SU-DHL-6 (cell line): ENCODE measurements around the gene C14orf132.

ENCODE experiments used
- EZH2phosphoT487 ChIP-seq: fragments of 200-600 bp; sonication (generic), shearing (Covaris generic); conservative IDR thresholded peaks from 2 replicates; pipeline ENCODE4 v1.6.1; 2018; ENCODE audit warnings: mild to moderate bottlenecking, antibody characterized with exemption, low read length, moderate library complexity, mixed read lengths
- TF ChIP-seq, protein P1 (sequence below): fragments of 200-600 bp; sonication (generic); IDR thresholded peaks from one replicate; pipeline ENCODE4 v1.5.1; 2017; ENCODE audit warnings: antibody characterized with exemption, mild to moderate bottlenecking, low read length, moderate library complexity; ENCODE audit not compliant: insufficient read depth, poor library complexity, severe bottlenecking

DNA sequence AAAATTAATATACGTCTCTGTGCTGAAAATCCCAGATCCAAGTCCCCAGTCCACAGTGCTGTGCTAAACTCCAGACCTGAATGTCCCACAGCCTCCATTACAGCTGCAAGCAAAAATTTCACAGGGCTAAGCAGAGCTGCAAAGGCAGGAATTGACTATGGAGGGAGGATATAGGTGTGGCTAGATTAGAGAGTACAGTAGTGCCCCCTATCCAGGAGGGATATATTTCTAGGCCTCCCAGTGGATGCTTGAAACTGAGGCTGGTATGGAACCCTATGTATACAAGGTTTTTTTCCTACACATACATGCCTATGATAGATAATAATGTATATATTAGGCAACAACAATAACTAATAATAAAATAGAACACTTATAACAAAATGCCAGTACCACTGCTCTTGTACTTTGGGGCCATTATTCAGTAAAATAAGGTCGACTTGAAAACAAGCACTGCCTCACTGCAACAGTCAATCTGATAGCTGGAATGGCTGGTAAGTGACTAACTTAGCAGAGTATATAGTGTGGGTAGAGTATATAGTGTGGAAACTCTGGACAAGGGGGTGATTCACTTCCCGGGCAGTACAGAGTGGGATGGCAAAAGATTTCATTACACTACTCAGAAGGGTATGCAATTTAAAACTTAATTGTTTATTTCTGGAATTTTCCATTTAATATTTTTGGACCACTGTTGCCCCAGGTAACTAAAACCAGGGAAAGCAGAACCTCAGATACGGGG lies 82.7 kb downstream of the C14orf132 start:
- TF ChIP-seq, protein P1, sequence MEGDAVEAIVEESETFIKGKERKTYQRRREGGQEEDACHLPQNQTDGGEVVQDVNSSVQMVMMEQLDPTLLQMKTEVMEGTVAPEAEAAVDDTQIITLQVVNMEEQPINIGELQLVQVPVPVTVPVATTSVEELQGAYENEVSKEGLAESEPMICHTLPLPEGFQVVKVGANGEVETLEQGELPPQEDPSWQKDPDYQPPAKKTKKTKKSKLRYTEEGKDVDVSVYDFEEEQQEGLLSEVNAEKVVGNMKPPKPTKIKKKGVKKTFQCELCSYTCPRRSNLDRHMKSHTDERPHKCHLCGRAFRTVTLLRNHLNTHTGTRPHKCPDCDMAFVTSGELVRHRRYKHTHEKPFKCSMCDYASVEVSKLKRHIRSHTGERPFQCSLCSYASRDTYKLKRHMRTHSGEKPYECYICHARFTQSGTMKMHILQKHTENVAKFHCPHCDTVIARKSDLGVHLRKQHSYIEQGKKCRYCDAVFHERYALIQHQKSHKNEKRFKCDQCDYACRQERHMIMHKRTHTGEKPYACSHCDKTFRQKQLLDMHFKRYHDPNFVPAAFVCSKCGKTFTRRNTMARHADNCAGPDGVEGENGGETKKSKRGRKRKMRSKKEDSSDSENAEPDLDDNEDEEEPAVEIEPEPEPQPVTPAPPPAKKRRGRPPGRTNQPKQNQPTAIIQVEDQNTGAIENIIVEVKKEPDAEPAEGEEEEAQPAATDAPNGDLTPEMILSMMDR = no peak
- TF ChIP-seq EZH2phosphoT487 = no peak
